ENCODE results near the gene CASP8.

Gene CASP8

DNA sequence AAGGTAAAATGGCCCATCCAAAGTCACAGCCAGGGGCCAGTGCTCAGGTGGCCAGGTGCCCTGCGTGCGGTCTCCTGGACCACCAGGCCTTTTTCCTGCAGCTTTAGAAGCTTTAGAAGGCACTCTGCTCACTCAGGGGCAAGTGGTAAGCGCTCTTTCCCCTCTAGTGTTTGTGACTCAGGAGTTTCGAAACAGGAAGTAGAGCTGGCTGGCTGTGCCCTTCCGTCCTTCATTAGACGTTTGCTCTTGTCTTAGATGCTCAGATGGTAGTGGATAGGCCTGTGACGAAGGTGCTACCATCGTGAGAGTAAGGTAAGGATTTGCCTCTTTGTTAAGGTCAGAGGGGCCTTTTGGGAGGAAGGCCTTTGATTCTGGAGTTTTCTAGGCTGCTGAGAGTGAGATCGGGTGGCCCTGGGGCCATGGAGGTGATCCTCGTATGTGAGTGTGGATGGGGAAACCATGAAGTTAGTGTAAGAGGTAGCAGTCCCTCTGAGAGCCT is at the start of gene CASP8:
CASP8 (plus strand) TSS at position 235 of the 499 bp plus-strand sequence. CDS start 5,951 bp downstream, outside the sequence.
- peak; percentile 34 for DNase-seq (ENCODE audit: low spot score)

DNA sequence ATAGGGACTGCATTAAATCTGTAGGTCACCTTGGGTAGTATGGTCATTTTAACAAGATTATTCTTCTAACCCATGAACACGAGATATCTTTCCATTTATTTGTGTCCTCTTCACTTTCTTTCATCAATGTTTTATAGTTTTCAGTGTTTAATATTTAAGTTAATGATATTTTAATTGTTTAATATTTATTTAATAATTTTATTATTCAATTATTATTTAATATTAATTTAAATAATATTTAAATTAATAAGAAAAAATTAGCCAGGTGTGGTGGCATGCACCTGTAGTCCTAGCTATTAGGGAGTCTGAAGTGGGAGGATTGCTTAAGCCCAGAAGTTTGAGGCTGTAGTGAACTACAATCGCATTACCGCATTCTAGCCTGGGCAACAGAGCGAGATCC is 44.4 kb upstream of the CASP8 start:
- DNase-seq (ENCODE audit: low spot score) = no peak

DNA sequence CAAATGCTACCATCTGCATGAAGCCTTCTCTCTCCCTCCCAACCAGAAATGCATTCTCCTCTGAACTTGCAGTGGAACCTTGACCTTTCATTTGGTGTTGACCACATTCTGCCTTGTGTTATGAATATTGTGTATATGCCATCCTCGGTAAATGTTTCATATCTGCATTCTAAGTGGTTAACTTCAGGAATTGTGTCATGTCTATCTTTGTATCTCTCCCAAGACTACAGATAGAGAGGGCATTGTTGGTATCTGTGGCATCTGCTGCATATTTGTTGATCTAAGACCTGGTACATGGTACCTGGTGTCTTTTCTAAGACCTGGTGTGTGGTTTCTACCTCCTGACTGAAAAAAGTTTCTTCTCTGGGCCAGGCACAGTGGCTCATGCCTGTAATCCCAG is 43.4 kb upstream of the CASP8 start:
- no peak for DNase-seq (ENCODE audit: low spot score)

DNA sequence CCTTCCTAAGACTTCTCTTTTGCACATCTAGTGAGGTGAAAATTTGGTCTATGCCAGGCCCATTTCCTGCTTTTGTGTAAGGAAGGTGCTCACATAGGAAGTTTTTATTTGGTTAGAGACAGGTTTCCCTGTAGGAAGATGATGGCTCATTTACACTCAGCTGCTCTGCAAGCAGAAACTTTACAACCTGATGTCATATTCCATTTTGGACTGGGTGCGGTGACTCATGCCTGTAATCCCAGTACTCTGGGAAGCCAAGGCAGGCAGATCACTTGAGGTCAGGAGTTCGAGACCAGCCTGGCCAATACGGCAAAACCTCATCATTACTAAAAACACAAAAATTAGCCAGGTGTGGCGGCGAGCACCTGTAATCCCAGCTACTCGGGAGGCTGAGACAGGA is 41.6 kb upstream of the CASP8 start:
- DNase-seq (ENCODE audit: low spot score) = no peak

DNA sequence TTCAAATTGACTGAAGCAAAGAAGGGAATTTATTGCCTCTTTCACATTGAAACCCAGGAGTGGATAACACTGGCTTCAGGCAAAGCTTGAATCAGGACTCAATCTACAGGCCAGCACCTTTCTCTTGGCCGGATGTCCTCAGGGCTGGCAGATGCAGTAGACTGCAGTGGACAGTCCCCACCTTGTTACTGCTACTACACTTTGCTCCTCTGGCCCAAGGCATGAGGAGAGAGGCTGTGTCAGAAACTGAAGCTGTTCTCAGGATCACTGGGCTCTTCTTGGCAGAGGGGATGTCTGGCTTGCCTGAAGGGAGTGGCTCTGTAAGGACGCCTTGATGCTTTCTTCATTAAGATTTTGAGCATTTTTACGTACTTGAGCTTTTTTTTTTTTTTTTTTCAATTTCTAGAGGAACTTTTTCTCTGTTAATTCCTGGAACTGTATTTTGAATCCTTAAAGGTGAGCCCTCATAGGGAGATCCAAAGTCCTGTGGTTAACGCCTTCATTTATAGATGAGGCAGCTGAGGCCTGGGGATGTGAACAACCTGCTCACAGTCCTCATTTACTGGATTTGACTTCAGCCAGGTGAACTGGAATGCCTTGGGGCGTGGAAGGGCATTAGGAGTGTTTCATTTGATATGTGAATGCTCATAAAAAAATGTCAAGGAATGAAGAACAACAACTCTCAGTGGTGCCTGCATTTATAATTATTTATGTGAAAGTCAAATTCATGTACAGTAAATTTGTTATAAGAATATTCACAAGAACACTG is 40.8 kb upstream of the CASP8 start:
- no peak for DNase-seq (ENCODE audit: low spot score)

DNA sequence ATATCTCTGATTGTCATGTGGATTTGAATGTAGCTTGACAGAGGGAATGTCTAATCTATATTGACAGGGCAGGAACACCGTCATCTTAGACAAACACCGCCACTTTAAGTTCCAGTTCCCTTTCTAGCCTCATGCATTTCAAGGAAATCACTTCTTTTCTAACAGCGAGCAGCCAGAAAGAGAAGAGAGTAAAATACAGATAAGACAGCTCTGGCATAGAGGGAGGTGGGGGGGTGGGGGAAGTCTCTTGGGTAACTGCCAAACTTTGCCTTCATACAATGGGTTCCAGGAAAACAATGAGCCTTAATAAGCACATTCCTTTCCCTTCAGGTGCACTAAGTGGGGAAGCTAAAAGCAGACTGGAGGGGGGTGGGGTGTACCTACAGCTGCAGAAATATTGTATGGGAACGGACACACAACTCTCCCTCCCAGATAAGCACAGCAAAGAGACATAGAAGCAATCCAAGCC is 40.2 kb upstream of the CASP8 start:
- DNase-seq (ENCODE audit: low spot score) = no peak

DNA sequence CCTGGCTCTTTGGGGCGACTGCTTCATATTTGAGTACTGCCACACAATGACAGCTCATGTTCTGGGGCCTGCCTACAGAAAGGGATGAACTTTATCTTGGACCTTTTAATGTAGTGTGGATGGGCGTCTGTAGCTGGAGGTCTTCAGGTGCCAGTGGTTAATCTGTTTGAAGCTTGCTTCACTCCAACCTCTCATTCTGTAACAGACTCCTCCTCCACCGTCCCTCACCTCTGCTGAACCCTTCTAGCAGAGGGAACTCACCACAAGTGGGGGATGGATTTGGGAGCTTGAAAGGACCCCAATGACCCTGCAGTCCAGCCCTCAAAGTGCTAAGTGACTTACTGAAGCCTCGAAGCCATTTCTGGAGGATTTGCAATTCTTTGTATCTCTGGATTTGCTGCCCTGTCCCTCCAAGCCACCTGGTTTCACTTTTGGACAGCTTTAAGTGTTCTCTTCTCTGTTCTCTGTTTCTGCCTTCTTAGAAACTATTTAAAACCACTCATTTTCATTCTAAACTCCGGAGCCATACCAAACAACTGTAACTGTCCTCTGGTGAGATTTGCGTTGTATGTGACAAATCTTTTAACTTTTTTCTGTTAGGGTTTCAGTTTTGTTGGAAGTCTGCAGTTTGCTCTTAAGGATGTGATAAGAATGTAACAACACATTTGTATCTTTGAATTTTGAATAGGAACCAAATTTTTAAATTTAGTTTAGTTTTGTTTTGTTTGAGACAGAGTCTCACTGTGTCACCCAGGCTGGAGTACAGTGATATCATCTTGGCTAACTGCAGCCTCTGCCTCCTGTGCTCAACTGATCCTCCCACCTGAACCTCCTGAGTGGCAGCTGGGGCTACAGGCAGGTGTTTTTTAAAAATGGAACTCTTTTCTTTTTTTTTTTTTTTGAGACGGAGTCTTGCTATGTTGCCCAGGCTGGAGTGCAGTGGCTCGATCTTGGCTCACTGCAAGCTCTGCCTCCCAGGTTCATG is 37.0 kb upstream of the CASP8 start:
- DNase-seq (ENCODE audit: low spot score) = no peak

DNA sequence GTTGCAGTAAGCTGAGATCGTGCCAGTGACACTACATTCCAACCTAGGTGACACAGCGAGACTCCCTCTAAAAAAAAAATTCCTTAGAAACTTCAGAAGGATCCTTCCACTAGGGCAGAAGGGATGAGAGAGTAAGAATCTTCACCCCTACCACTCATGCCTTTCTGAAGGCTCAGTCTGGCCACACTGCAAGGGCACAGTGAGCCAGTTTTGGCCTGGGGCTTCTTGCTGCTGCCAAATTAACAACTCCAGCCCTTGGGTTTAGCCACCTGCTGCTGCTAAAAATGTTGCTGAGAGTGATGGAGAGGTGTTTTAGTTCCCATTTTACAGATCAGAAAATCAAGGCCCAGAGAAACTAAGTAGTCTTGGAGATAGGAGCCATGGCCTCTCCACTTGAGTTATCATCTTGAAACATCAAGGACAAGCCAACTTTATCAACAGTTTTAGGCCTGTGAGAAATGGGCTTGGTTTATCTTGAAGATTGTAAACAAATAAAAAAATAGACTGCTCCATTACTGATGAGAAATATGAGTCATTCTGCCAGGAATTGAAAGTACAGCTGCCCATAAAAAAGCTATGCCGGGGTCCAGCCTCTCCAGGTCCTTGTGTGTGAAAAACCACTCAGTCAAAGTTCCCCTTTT is 31.9 kb upstream of the CASP8 start:
- no peak for DNase-seq (ENCODE audit: low spot score)

DNA sequence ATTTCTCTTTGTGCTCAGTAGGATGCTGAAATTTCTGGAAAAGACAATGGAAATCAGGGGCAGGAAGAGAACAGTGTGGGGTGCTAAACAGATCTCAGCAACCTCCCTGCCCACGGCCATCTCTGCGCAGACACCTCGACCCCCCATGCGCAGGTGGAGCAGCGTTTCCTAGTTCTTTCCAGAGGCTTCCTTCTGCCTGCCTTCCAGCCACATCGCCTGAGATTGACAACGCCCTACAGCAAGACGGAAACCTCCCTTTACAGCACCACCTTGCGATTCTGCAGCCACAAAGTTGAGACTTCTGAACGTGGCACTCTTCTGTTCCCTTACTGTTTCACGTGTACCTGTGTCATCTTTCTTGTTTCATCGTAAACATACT is 31.4 kb upstream of the CASP8 start:
- DNase-seq (ENCODE audit: low spot score) = no peak

DNA sequence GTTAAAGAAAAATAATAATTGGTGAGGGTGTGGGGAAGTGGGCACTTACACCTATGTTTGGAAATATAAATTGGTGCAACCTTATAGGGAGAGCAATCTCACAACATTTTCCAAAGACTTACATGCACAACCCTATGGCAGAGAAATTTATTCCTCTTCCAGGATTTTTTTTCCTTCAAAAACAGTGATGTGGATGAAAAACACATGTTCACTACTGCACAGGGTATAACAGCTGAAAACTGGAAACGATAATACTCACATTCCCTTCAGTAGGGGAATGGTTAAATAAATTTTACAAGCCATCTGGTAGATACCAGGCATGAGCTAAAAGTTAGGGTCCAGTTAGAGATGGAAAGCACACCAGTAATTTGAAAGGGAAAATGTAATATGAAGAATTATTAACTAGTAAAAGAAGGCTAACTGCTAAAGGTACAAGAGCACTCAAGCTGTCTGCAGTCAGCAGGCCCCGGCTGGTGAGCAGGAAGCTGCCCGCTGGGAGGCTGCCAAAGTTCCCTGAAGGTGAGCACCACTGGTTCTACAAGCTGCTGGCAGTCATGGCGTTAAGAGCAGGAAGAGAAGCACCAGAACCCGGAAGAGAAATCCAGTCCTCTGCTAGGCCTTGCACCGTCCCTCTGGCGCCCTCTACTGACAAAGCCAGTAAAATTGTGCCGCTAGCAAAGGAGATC is 28.4 kb upstream of the CASP8 start:
- DNase-seq (ENCODE audit: low spot score) = peak; percentile 90

DNA sequence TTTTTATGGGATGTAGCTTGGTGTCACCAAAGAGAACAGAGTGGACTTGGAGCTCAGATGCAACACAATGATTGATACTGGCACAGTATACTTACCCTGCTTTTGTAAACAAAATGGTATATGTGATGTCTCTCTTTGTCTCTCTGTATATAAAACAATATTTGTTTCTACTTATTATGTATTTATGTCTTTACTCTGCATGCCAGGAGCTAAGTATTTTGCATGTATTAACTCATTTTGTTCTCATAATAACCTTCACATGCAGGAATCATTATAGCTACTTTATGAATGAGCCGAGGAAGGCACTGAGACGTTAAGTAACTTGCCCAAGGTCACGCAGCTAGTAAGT is 27.9 kb upstream of the CASP8 start:
- DNase-seq (ENCODE audit: low spot score) = no peak

DNA sequence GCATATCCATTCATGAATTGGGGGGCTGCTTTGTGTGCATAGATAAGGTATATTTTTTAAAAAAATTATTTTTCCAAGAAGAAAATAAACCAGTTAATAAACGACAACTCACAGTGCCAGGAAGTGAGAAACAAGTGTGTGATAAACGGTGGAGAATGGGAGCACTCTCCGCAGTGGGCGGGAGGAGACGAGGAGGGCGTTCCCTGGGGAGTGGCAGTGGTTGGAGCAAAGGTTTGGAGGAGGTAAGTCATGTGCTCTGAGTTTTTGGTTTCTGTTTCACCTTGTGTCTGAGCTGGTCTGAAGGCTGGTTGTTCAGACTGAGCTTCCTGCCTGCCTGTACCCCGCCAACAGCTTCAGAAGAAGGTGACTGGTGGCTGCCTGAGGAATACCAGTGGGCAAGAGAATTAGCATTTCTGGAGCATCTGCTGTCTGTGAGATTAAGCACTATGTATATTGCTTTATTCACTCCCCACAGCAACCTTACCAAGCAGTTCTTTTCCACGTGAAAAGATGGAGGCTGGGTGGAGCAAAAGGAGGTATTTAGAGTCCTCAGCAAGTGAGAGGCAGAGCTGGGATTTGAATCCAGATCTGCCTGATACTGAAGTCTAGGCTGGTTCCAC is 27.0 kb upstream of the CASP8 start:
- DNase-seq (ENCODE audit: low spot score) = no peak

DNA sequence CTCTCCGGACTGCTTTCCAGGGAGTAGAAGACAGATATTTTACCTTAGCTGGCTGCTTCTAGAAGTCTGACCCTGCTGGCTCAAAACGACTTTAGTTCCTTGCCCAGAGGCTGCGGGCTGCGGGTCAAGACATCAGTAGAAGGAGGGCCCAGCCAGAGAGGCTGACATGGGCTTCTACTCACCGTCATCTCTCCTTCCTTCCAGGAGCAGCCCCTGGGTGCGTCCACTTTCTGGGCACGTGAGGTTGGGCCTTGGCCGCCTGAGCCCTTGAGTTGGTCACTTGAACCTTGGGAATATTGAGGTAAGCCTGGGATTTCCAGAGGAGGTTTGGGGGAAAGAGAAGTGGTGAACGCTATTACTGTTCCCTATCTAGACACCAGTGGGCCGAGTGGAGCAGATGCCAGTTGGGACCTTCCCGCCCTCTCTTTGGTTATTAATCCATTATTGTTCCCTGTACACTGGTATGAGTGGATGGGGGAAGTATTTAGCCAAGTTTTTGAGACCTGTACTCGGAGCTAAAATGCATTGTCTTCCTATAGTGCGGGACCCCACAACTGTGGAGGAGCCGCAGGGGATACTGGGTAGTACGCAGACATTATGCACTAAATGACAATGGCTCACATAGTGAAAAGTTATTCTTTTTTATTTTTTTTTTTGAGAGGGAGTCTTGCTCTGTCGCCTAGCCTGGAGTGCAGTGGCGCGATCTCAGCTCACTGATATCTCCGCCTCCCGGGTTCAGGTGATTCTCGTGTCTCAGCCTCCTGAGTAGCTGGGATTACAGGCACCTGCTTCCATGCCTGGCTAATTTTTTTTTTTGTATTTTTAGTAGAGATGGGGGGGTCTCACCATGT is 26.3 kb upstream of the CASP8 start:
- DNase-seq (ENCODE audit: low spot score) = no peak

DNA sequence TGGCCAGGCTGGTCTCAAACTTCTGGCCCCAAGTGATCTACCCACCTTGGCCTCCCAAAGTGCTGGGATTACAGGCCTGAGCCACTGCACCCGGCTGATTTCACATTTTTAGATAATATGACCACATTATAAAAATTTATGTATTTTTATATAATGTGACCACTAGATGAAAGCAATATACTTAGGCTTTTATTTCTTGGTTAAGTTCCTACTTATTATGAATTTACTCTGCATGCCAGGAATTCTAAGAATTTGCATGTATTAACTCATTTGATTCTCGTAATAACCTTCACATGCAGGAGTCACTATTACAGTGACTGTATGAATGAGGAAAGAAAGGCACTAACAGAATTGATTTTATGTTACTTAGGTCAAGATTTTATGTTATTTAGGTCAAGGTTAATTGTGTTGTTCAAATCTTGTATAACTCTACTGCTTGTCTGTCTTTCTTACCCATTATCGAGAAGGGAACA is 25.6 kb upstream of the CASP8 start:
- no peak for DNase-seq (ENCODE audit: low spot score)

DNA sequence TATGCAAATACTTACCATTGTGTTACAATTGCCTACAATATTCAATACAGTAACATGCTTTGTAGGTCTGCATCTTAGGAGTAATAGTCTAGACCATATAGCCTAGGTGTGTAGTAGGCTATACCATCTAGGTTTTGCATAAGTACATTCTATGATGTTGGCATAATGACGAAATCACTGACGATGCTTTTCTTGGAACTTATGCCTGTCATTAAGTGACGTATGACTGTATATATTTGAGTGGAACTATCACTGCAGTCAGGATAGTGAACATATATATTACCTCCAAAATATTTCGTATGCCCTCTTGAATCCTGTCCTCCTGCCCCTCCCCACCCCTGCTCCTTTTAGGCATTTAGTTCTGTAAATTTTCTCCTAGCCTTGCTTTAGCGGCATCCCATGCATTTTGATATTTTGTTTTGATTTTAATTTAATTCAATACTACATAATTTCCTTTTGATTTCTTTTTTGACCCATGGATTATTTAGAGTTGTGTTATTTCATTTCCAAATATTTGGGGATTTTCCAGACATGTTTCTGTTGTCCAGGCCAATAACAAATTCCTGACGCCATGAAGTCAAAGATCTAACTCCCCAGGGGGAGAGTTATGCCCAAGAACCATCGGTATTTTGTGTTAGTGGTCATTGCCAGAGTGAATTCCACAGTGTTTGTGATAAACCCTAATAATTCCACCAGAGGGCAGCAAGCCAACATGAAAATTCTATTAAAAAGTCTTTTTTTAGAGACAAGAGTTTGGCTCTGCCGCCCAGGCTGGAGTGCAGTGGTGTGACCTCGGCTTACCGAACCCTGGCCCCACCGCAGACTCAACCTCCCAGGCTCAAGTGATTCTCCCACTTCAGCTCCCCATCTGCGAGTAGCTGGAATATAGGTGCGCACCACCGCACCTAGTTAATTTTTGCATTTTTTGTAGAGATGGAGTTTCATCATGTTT is 24.2 kb upstream of the CASP8 start:
- peak; percentile 74 for DNase-seq (ENCODE audit: low spot score)

DNA sequence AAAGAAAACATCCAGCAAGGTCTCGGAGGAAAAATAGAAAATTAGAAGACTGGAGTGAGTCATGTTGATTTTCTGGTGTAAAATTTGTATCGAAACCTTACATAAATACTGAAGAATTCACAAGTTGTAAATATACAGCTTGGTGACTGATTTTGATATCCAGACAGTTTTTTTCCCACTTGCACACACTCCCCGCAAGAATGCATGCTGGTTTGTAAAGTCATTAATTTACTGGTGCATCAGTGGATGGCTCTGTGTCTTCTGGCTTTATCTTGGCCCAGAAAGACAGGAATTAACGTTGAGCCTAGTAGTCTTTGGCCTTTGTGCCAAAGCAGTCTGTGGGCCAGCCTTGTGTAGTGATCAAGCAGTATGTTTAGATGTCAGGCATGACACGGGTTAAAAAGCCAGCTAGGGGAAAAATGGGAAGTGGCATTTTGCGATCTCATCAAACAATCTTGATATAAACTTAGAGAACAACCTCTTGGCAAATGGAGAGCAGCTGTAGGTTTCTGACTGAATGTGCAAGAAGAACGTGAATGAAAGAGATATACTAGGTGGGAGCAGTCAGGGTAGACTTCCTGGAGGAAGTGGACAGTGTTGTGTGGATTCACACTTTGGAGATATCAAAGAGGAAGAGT is 22.7 kb upstream of the CASP8 start:
- peak; percentile 25 for DNase-seq (ENCODE audit: low spot score)

DNA sequence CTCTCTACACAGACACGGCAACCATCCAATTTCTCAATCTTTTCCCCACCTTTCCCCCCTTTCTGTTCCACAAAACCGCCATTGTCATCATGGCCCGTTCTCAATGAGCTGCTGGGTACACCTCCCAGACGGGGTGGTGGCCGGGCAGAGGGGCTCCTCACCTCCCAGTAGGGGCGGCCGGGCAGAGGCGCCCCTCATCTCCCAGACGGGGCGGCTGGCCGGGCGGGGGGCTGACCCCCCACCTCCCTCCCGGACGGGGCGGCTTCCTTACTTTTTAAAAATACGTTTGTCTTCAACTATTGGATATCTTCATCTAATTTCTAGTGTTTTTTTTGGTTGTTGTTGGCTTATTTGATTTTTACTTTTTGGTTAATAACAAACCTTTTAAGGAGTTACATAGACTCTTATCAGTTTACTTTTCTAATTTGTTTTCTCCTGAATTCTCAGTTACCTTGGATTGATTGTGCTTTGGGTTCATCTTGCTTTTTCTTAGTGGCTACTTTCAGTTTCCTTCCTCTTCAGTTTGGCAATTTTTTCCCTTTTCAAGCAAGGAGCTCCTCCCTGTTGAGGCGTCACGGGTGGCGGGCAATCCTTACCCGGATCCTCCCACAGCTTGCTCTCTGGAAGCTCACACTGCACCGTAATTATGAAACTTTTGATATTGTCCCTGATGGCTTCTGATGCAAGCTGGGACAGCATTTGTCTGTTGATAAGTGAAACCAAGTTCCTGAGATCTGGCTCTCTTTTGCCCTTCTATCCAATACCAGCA is 21.0 kb upstream of the CASP8 start:
- peak; percentile 84 for DNase-seq (ENCODE audit: low spot score)

All from AG20443 (cell line).